HepG2 (cell line): Measurements from ENCODE around the gene NDEL1. TPM values are rescaled to one million over a fixed set of nuclear protein-coding genes. Genes with fewer than 3 reads are reported as not detected.

ENCODE experiments used
- CEBPB ChIP-seq: IDR thresholded peaks from 2 replicates; pipeline ENCODE4 v1.6.1; 2011; ENCODE audit warnings: low read depth, low read length, improper control_type of control experiment, borderline replicate concordance
- CEBPG ChIP-seq: IDR thresholded peaks from 2 replicates; pipeline ENCODE4 v1.6.1; 2016
- GATA4 ChIP-seq: sonication (generic); IDR thresholded peaks from 2 replicates; pipeline ENCODE4 v1.6.1; 2016; ENCODE audit warnings: antibody characterized with exemption, low read depth, borderline replicate concordance
- HCFC1 ChIP-seq: fragments of 150-350 bp; IDR thresholded peaks from 2 replicates; pipeline ENCODE4 v1.6.1; 2014; ENCODE audit warnings: low read depth, low read length
- HDAC2 ChIP-seq: sonication (generic); formaldehyde crosslinking; IDR thresholded peaks from 2 replicates; pipeline ENCODE4 v1.4.0; 2020; ENCODE audit warnings: missing genetic modification reagents
- HOXA7 ChIP-seq: sonication (generic); formaldehyde crosslinking; IDR thresholded peaks from 2 replicates; pipeline ENCODE4 v1.8.1; 2022; ENCODE audit warnings: mild to moderate bottlenecking, missing genetic modification reagents, moderate library complexity
- KLF16 ChIP-seq, 2 experiments: sonication (generic) in 1 of 2; formaldehyde crosslinking in 1 of 2; IDR thresholded peaks; 2 replicates each; pipeline versions ENCODE4 v1.6.1 to v1.8.0; 2016 to 2023; ENCODE audit warnings: missing genetic modification reagents in 2 of 2, missing compliant biosample characterization in 1 of 2
- MED1 ChIP-seq: sonication (generic); formaldehyde crosslinking; IDR thresholded peaks from 2 replicates; pipeline ENCODE4 v1.4.0; 2020; ENCODE audit warnings: missing genetic modification reagents
- NFYB ChIP-seq: sonication (generic); formaldehyde crosslinking; IDR thresholded peaks from 2 replicates; pipeline ENCODE4 v1.4.0; 2020; ENCODE audit warnings: missing genetic modification reagents
- RARA ChIP-seq: IDR thresholded peaks from 2 replicates; pipeline ENCODE4 v1.6.1; 2016; ENCODE audit warnings: missing genetic modification reagents, missing compliant biosample characterization
- RCOR2 ChIP-seq: IDR thresholded peaks from 2 replicates; pipeline ENCODE4 v1.6.1; 2016; ENCODE audit warnings: missing biosample characterization, missing genetic modification reagents
- RXRA ChIP-seq: sonication (generic); formaldehyde crosslinking; IDR thresholded peaks from 2 replicates; pipeline ENCODE4 v1.5.1; 2020; ENCODE audit warnings: missing genetic modification reagents
- SMYD3 ChIP-seq: sonication (generic); formaldehyde crosslinking; IDR thresholded peaks from 2 replicates; pipeline ENCODE4 v1.8.1; 2023; ENCODE audit warnings: mild to moderate bottlenecking, missing genetic modification reagents
- SOX5 ChIP-seq: IDR thresholded peaks from 2 replicates; pipeline ENCODE4 v1.6.1; 2016; ENCODE audit warnings: borderline replicate concordance
- ZFX ChIP-seq: sonication (generic); formaldehyde crosslinking; IDR thresholded peaks from 2 replicates; pipeline ENCODE4 v1.4.0; 2020; ENCODE audit warnings: mild to moderate bottlenecking, low read depth, missing genetic modification reagents, moderate library complexity
- ZMYM3 ChIP-seq: sonication (generic); formaldehyde crosslinking; IDR thresholded peaks from 2 replicates; pipeline ENCODE4 v1.5.1; 2020; ENCODE audit warnings: mild to moderate bottlenecking, missing genetic modification reagents
- ZNF549 ChIP-seq: sonication (generic); formaldehyde crosslinking; IDR thresholded peaks from 2 replicates; pipeline ENCODE4 v1.5.0; 2020; ENCODE audit warnings: missing genetic modification reagents
- ZNF563 ChIP-seq: sonication (generic); formaldehyde crosslinking; IDR thresholded peaks from 2 replicates; pipeline ENCODE4 v1.8.0; 2022; ENCODE audit warnings: mild to moderate bottlenecking, moderate library complexity, missing genetic modification reagents
- ZNF776 ChIP-seq: sonication (generic); formaldehyde crosslinking; IDR thresholded peaks from 2 replicates; pipeline ENCODE4 v1.4.0; 2020; ENCODE audit warnings: mild to moderate bottlenecking, missing genetic modification reagents
- ZNF782 ChIP-seq: sonication (generic); formaldehyde crosslinking; IDR thresholded peaks from 2 replicates; pipeline ENCODE4 v1.4.0; 2020; ENCODE audit warnings: missing genetic modification reagents, mild to moderate bottlenecking, borderline replicate concordance
- polyA plus RNA-seq, 8 experiments: library from polyadenylated mRNA; depleted of rRNA in 3 of 8; stranded (reverse) in 7 of 8; unstranded in 1 of 8; fragments of >200 nt; fragmentation: Illumina TruSeq in 4 of 8; extraction: Trizol in 4 of 8; gene quantifications; 2 replicates each; pipeline versions ENCODE4 v1.2.1 to v1.2.3, GENCODE V29; 2011 to 2016; ENCODE audit warnings: low read depth in 4 of 8, missing spikeins in 1 of 8, mixed read lengths in 1 of 8; ENCODE audit not compliant: insufficient read depth in 1 of 8
- total RNA-seq, 5 experiments: library from RNA; depleted of rRNA; stranded (reverse); fragments of >200 nt; fragmentation: Illumina TruSeq; extraction: Trizol; gene quantifications; 2 replicates each; pipeline ENCODE4 v1.2.3, GENCODE V29; 2016; ENCODE audit warnings: low read depth in 1 of 5
- TF ChIP-seq, protein P1 (sequence below): sonication (generic); formaldehyde crosslinking; IDR thresholded peaks from 2 replicates; pipeline ENCODE4 v1.8.0; 2022; ENCODE audit warnings: missing genetic modification reagents, mild to moderate bottlenecking, inconsistent platforms, borderline replicate concordance
- TF ChIP-seq, protein P2 (sequence below): sonication (generic); formaldehyde crosslinking; IDR thresholded peaks from 2 replicates; pipeline ENCODE4 v1.4.0; 2020; ENCODE audit warnings: missing genetic modification reagents, borderline replicate concordance
- TF ChIP-seq, protein P3 (sequence below): sonication (generic); formaldehyde crosslinking; IDR thresholded peaks from 2 replicates; pipeline ENCODE4 v1.4.0; 2020; ENCODE audit warnings: missing genetic modification reagents
- TF ChIP-seq, protein P4 (sequence below): sonication (generic); formaldehyde crosslinking; conservative IDR thresholded peaks from 2 replicates; pipeline ENCODE4 v1.4.0; 2020; ENCODE audit warnings: mild to moderate bottlenecking, missing genetic modification reagents, moderate library complexity

The NDEL1 gene
- total and polyA plus RNA-seq, 2 of the 13 experiments (the other 11 are each of a cell fraction or from before 2014, with no cell fraction given): 59.8 to 153 TPM

DNA sequence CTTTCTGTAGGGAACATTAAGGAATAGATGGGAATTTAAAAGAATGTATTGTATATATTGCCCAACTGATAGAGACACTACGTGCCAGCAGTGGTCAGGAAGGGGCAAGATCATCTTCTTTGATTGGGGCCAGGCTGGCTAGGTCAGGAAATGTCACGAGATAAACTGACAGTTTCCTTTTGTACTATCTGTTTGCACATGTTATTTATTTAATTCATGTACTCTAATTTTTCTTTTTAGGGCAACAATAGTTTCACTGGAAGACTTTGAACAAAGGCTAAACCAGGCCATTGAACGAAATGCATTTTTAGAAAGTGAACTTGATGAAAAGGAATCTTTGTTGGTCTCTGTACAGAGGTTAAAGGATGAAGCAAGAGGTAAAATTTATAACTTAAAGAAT, 12.6 kb downstream of the NDEL1 start (continued):
- no peak for TF ChIP-seq ZNF776 (CRISPR knock-in tag)
- TF ChIP-seq CEBPG (CRISPR knock-in tag): peak; percentile 81
- peak; percentile 95; the same call in 1 of the 2 replicates for TF ChIP-seq SOX5
- TF ChIP-seq MED1 (CRISPR knock-in tag): peak; percentile 34; the same call in 1 of the 2 replicates
- TF ChIP-seq, protein P1, sequence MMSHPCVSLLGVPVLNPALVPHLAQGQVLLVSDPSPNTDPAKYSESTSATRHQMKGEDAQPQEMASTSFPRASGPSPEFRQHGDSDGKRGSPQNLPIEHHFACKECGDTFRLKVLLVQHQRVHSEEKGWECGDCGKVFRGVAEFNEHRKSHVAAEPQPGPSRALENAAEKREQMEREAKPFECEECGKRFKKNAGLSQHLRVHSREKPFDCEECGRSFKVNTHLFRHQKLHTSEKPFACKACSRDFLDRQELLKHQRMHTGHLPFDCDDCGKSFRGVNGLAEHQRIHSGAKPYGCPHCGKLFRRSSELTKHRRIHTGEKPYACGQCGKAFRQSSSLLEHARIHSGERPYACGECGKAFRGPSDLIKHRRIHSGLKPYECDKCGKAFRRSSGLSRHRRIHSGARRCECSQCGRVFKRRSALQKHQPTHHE (CRISPR knock-in tag): no peak
- TF ChIP-seq RXRA (CRISPR knock-in tag): peak; percentile 64; the same call in 1 of the 2 replicates
- no peak for TF ChIP-seq ZNF563 (CRISPR knock-in tag)
- TF ChIP-seq KLF16 (CRISPR knock-in tag; IDR thresholded peaks at IDR 0.05): no peak
- TF ChIP-seq, protein P2, sequence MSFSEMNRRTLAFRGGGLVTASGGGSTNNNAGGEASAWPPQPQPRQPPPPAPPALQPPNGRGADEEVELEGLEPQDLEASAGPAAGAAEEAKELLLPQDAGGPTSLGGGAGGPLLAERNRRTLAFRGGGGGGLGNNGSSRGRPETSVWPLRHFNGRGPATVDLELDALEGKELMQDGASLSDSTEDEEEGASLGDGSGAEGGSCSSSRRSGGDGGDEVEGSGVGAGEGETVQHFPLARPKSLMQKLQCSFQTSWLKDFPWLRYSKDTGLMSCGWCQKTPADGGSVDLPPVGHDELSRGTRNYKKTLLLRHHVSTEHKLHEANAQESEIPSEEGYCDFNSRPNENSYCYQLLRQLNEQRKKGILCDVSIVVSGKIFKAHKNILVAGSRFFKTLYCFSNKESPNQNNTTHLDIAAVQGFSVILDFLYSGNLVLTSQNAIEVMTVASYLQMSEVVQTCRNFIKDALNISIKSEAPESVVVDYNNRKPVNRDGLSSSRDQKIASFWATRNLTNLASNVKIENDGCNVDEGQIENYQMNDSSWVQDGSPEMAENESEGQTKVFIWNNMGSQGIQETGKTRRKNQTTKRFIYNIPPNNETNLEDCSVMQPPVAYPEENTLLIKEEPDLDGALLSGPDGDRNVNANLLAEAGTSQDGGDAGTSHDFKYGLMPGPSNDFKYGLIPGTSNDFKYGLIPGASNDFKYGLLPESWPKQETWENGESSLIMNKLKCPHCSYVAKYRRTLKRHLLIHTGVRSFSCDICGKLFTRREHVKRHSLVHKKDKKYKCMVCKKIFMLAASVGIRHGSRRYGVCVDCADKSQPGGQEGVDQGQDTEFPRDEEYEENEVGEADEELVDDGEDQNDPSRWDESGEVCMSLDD (CRISPR knock-in tag): no peak
- no peak for TF ChIP-seq ZMYM3 (CRISPR knock-in tag)
- TF ChIP-seq GATA4: peak; percentile 79
- TF ChIP-seq ZFX (CRISPR knock-in tag): no peak
- no peak for TF ChIP-seq HOXA7 (CRISPR knock-in tag)
- TF ChIP-seq RCOR2 (CRISPR knock-in tag): peak; percentile 27; the same call in 1 of the 2 replicates
- no peak for TF ChIP-seq HCFC1
- no peak for TF ChIP-seq ZNF782 (CRISPR knock-in tag)
- peak; percentile 62 for TF ChIP-seq RARA
- TF ChIP-seq NFYB (CRISPR knock-in tag): no peak
- no peak for TF ChIP-seq ZNF549
- no peak for TF ChIP-seq SMYD3 (CRISPR knock-in tag)
- TF ChIP-seq, protein P3, sequence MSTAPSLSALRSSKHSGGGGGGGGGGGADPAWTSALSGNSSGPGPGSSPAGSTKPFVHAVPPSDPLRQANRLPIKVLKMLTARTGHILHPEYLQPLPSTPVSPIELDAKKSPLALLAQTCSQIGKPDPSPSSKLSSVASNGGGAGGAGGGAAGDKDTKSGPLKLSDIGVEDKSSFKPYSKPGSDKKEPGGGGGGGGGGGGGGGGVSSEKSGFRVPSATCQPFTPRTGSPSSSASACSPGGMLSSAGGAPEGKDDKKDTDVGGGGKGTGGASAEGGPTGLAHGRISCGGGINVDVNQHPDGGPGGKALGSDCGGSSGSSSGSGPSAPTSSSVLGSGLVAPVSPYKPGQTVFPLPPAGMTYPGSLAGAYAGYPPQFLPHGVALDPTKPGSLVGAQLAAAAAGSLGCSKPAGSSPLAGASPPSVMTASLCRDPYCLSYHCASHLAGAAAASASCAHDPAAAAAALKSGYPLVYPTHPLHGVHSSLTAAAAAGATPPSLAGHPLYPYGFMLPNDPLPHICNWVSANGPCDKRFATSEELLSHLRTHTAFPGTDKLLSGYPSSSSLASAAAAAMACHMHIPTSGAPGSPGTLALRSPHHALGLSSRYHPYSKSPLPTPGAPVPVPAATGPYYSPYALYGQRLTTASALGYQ: 0 out of 2 replicates have a peak, but pooled peaks have one; percentile 18
- peak; percentile 61 for TF ChIP-seq HDAC2 (CRISPR knock-in tag)
- TF ChIP-seq, protein P4, sequence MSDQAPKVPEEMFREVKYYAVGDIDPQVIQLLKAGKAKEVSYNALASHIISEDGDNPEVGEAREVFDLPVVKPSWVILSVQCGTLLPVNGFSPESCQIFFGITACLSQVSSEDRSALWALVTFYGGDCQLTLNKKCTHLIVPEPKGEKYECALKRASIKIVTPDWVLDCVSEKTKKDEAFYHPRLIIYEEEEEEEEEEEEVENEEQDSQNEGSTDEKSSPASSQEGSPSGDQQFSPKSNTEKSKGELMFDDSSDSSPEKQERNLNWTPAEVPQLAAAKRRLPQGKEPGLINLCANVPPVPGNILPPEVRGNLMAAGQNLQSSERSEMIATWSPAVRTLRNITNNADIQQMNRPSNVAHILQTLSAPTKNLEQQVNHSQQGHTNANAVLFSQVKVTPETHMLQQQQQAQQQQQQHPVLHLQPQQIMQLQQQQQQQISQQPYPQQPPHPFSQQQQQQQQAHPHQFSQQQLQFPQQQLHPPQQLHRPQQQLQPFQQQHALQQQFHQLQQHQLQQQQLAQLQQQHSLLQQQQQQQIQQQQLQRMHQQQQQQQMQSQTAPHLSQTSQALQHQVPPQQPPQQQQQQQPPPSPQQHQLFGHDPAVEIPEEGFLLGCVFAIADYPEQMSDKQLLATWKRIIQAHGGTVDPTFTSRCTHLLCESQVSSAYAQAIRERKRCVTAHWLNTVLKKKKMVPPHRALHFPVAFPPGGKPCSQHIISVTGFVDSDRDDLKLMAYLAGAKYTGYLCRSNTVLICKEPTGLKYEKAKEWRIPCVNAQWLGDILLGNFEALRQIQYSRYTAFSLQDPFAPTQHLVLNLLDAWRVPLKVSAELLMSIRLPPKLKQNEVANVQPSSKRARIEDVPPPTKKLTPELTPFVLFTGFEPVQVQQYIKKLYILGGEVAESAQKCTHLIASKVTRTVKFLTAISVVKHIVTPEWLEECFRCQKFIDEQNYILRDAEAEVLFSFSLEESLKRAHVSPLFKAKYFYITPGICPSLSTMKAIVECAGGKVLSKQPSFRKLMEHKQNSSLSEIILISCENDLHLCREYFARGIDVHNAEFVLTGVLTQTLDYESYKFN (CRISPR knock-in tag): peak; percentile 76
- peak; percentile 28; the same call in 1 of the 2 replicates for TF ChIP-seq CEBPB
